OCI-LY1 (cell line): ENCODE results near the gene PAK4.
"Not testable (repeated sequence)": the region's sequence is repeated elsewhere in the genome, so short reads cannot be mapped to it uniquely, and the experiment has no call there.

Experiments used
- H2AFZ ChIP-seq: fragments of 200-600 bp; sonication (generic), shearing (Covaris generic); 2 replicates; pipeline ENCODE4 v1.6.0; 2014; ENCODE audit warnings: antibody characterized with exemption, mild to moderate bottlenecking, low read length
- H3F3A ChIP-seq: fragments of 200-600 bp; sonication (generic), shearing (Covaris generic); 2 replicates; pipeline ENCODE4 v1.6.0; 2014; ENCODE audit warnings: mild to moderate bottlenecking, antibody characterized with exemption, low read length, moderate library complexity; ENCODE audit not compliant: insufficient read depth
- H3K27ac ChIP-seq: fragments of 200-600 bp; sonication (generic); 2 replicates; pipeline ENCODE4 v1.5.1; 2014; ENCODE audit warnings: low read length, mixed run types, mild to moderate bottlenecking, low read depth; ENCODE audit not compliant: poor library complexity, severe bottlenecking
- H3K27me3 ChIP-seq: fragments of 200-600 bp; sonication (generic); 2 replicates; pipeline ENCODE4 v1.6.0; 2014; ENCODE audit warnings: antibody characterized with exemption, mild to moderate bottlenecking, low read length, moderate library complexity; ENCODE audit not compliant: insufficient read depth
- H3K36me3 ChIP-seq: fragments of 200-600 bp; sonication (generic); 2 replicates; pipeline ENCODE4 v1.6.1; 2014; ENCODE audit warnings: mild to moderate bottlenecking, antibody characterized with exemption, low read length, moderate library complexity, mixed read lengths; ENCODE audit not compliant: insufficient read depth
- H3K4me1 ChIP-seq: fragments of 200-600 bp; sonication (generic); 2 replicates; pipeline ENCODE4 v1.5.1; 2014; ENCODE audit warnings: mild to moderate bottlenecking, low read length, moderate library complexity; ENCODE audit not compliant: insufficient read depth, severe bottlenecking
- H3K4me2 ChIP-seq: fragments of 200-600 bp; sonication (generic), shearing (Covaris generic); 2 replicates; pipeline ENCODE4 v1.6.1; 2014; ENCODE audit warnings: low read length
- H3K4me3 ChIP-seq: fragments of 200-600 bp; sonication (generic); 2 replicates; pipeline ENCODE4 v1.5.1; 2014; ENCODE audit warnings: low read length, low read depth, mild to moderate bottlenecking, mixed read lengths; ENCODE audit not compliant: poor library complexity, severe bottlenecking
- H3K79me2 ChIP-seq: fragments of 200-600 bp; shearing (Covaris generic); 2 replicates; pipeline ENCODE4 v1.6.1; 2016; ENCODE audit warnings: mixed run types, low read length, mixed read lengths; ENCODE audit not compliant: insufficient read depth
- H3K9ac ChIP-seq: fragments of 200-600 bp; sonication (generic), shearing (Covaris generic); 2 replicates; pipeline ENCODE4 v1.6.1; 2014; ENCODE audit warnings: mild to moderate bottlenecking, low read length, mixed read lengths
- H3K9me2 ChIP-seq: fragments of 200-600 bp; sonication (generic), shearing (Covaris generic); 2 replicates; pipeline ENCODE4 v1.6.1; 2014; ENCODE audit warnings: low read depth, mild to moderate bottlenecking, low read length, mixed read lengths
- H3K9me3 ChIP-seq: fragments of 200-600 bp; shearing (Covaris generic); 2 replicates; pipeline ENCODE4 v1.6.1; 2014; ENCODE audit warnings: low read length, mixed read lengths
- H4K20me1 ChIP-seq: fragments of 200-600 bp; sonication (generic), shearing (Covaris generic); 2 replicates; pipeline ENCODE4 v1.6.0; 2016; ENCODE audit warnings: mild to moderate bottlenecking, low read length; ENCODE audit not compliant: insufficient read depth
- EZH2 ChIP-seq: fragments of 200-600 bp; sonication (generic), shearing (Covaris generic); IDR thresholded peaks from 2 replicates; pipeline ENCODE4 v1.8.0; 2017; ENCODE audit warnings: borderline replicate concordance, mixed run types, mild to moderate bottlenecking, antibody characterized with exemption, low read length, moderate library complexity, mixed read lengths
- TF ChIP-seq, protein P1 (sequence below): fragments of 200-600 bp; sonication (generic), shearing (Covaris generic); IDR thresholded peaks from 2 replicates; pipeline ENCODE4 v1.5.1; 2017; ENCODE audit warnings: mild to moderate bottlenecking, antibody characterized with exemption, low read length, moderate library complexity, mixed read lengths

The PAK4 gene

DNA sequence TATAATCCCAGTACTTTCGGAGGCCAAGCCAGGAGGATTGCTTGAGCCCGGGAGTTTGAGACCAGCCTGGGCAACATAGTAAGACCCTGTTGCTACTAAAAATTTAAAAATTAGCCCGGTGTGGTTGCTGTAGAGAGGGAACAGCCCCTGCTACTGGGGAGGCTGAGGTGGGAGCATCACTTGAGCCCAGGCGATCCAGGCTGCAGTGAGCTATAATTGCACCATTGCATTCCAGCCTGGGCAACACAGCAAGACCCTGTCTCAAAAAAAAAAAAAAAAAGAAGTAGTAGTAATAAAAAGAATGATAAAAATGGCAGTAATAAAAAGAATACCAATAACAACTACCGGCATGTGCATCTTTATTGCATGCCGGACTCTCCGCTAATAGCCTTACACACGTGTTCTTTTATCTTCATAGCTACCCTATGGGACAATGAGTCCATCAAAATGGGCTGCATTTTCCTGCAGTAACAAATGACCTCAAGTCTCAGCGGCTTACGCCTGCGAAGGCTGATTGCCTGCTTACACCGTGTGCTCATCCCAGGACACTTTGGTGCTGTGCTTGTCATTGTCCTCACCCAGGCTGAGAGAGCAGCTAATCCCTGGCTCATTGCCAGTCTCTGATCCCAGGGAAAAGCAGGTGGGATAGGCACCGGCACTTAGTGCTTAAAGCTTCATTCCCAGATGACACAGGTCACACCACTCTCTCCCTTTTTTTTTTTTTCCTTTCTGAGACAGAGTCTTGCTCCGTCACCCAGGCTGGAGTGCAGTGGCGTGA lies 92.8 kb downstream of the PAK4 start:
- H3K4me3 ChIP-seq = no peak overlapping the region
- no peak overlapping the region for H3K4me2 ChIP-seq

DNA sequence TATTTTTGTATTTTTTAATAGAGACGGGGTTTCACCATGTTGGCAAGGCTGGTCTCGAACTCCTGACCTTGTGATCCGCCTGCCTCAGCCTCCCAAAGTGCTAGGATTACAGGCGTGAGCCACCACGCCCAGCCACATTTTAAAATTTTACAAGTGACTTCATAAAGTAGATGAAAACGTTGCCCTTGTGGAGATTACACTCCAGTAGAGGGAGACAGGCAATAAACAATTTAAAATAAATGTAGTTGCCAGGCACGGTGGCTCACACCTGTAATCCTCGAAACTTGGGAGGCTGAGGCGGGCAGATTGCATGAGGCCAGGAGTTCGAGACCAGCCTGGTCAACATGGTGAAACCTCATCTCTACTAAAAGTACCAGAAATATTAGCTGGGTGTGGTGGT lies 93.5 kb downstream of the PAK4 start:
- H2AFZ ChIP-seq, H3K9me3 ChIP-seq, H3K9ac ChIP-seq, H3K4me3 ChIP-seq, H4K20me1 ChIP-seq, H3K27ac ChIP-seq, H3F3A ChIP-seq, H3K4me2 ChIP-seq, H3K36me3 ChIP-seq, H3K27me3 ChIP-seq, H3K79me2 ChIP-seq, H3K9me2 ChIP-seq, H3K4me1 ChIP-seq: not testable (repeated sequence)

More for the DNA sequence above, 92.8 kb downstream of the PAK4 start:
- H3K27ac ChIP-seq = no peak overlapping the region
- TF ChIP-seq, protein P1, sequence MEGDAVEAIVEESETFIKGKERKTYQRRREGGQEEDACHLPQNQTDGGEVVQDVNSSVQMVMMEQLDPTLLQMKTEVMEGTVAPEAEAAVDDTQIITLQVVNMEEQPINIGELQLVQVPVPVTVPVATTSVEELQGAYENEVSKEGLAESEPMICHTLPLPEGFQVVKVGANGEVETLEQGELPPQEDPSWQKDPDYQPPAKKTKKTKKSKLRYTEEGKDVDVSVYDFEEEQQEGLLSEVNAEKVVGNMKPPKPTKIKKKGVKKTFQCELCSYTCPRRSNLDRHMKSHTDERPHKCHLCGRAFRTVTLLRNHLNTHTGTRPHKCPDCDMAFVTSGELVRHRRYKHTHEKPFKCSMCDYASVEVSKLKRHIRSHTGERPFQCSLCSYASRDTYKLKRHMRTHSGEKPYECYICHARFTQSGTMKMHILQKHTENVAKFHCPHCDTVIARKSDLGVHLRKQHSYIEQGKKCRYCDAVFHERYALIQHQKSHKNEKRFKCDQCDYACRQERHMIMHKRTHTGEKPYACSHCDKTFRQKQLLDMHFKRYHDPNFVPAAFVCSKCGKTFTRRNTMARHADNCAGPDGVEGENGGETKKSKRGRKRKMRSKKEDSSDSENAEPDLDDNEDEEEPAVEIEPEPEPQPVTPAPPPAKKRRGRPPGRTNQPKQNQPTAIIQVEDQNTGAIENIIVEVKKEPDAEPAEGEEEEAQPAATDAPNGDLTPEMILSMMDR = no peak
- no peak for TF ChIP-seq EZH2
- no peaks in the 10 kb centered on the region for H4K20me1 ChIP-seq
- H3F3A ChIP-seq = no peaks in the 10 kb centered on the region
- no peaks in the 10 kb centered on the region; the same call in 1 of the 2 replicates for H3K36me3 ChIP-seq
- peaks cover 4% of the 10 kb centered on the region; the same call in 1 of the 2 replicates for H3K27me3 ChIP-seq
- no peaks in the 10 kb centered on the region for H3K4me1 ChIP-seq
- no peaks in the 10 kb centered on the region for H3K79me2 ChIP-seq
- H3K9ac ChIP-seq = no peak overlapping the region
- no peaks in the 10 kb centered on the region for H3K9me3 ChIP-seq
- no peaks in the 10 kb centered on the region for H3K9me2 ChIP-seq
- H2AFZ ChIP-seq = no peak overlapping the region

DNA sequence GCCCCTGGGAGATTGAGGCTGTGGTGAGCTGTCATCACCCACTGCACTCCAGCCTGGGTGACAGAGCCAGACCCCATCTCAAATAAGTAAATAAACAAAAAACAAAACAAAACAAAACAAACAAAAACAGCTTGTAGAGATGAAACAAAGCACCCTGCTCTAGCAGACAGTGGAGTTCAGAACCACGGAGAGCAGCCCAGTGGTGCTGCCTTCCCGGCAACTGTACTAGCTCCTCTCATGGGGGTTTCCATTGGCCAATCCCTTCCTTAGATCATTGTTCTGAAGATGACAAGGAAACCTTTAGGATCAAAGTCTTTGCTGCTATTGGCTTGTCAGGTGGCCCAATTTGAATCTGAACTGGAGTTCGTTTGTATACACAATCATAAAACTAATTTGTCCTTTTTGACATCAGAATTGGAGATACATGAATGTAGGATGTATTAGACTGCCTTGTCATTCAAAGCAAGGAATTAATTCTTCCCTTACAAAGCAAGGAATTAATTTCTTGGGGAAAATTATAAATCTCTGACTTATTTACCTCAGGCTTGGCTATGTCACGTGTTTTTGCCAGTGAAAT lies 98.2 kb downstream of the PAK4 start:
- TF ChIP-seq, protein P1 = no peak
- TF ChIP-seq EZH2 = no peak
- no peaks in the 10 kb centered on the region for H3K9me2 ChIP-seq
- no peak overlapping the region for H3K9ac ChIP-seq
- H3K4me2 ChIP-seq = no peak overlapping the region
- no peaks in the 10 kb centered on the region for H3K79me2 ChIP-seq
- no peaks in the 10 kb centered on the region for H3K27me3 ChIP-seq
- no peak overlapping the region for H3K27ac ChIP-seq
- H3F3A ChIP-seq = no peaks in the 10 kb centered on the region
- H4K20me1 ChIP-seq = no peaks in the 10 kb centered on the region
- no peaks in the 10 kb centered on the region for H3K9me3 ChIP-seq
- no peaks in the 10 kb centered on the region for H3K4me1 ChIP-seq
- no peaks in the 10 kb centered on the region for H3K36me3 ChIP-seq
- H3K4me3 ChIP-seq = no peak overlapping the region
- no peak overlapping the region for H2AFZ ChIP-seq
